Fibroblast of lung (primary cell): ENCODE data around the gene AK5.

Experiments used
- EZH2 ChIP-seq: IDR thresholded peaks from 2 replicates; pipeline ENCODE4 v1.5.1; 2012; ENCODE audit warnings: low read length, control low read depth, mild to moderate bottlenecking; ENCODE audit errors: missing control alignments
- TF ChIP-seq, protein P1 (sequence below), 2 donors: IDR thresholded peaks in 1 of 2; conservative IDR thresholded peaks in 1 of 2; 1 replicate in 1 of 2; 2 replicates in 1 of 2; pipeline ENCODE4 v1.5.1; 2011 to 2012; ENCODE audit warnings: low read length in 2 of 2, control low read depth in 1 of 2, inconsistent platforms in 1 of 2, low read depth in 1 of 2, mild to moderate bottlenecking in 1 of 2

DNA sequence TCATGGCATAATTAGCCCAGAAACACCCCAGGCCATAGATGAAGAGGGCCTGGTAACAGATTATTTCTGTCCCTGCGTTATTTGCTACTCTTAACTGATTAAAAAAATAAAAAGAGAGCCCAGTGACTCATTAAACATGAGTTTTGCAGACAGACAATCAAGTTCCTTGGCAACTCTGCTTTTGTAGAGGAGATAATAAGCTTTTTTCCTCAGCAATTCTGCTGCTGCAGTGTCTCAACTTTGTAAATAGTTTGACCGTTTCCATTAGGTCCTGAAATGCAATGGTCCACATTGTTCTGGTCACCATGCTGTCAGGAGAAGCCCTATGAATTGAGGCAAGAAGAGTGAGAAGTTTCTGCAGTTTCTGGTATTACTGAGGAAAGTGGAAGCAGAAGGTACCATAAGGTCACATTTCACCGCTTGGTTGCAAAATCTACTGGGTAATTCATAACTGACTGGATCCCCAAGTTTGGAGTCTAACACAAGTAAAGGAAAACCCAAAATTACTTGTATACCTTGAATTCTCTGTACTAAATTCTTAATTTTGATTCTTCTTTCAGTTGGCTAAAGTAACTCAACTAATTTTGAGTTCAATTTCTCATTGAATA is 261.1 kb downstream of the AK5 start:
- TF ChIP-seq, protein P1, sequence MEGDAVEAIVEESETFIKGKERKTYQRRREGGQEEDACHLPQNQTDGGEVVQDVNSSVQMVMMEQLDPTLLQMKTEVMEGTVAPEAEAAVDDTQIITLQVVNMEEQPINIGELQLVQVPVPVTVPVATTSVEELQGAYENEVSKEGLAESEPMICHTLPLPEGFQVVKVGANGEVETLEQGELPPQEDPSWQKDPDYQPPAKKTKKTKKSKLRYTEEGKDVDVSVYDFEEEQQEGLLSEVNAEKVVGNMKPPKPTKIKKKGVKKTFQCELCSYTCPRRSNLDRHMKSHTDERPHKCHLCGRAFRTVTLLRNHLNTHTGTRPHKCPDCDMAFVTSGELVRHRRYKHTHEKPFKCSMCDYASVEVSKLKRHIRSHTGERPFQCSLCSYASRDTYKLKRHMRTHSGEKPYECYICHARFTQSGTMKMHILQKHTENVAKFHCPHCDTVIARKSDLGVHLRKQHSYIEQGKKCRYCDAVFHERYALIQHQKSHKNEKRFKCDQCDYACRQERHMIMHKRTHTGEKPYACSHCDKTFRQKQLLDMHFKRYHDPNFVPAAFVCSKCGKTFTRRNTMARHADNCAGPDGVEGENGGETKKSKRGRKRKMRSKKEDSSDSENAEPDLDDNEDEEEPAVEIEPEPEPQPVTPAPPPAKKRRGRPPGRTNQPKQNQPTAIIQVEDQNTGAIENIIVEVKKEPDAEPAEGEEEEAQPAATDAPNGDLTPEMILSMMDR (conservative IDR thresholded peaks at IDR 0.05 in 1 of 2, IDR thresholded peaks at IDR 0.05 in 1 of 2; ENCODE audit: low read depth in 1 of 2, low read length in 2 of 2): no peak
- TF ChIP-seq EZH2: no peak
